Activated naive CD8-positive, alpha-beta T cell (primary cell): Measurements from ENCODE around the gene DIDO1.
"Not testable (repeated sequence)": the region's sequence is repeated elsewhere in the genome, so short reads cannot be mapped to it uniquely, and the experiment has no call there.

Experiments
- H3K27ac Mint-ChIP-seq: one replicate; pipeline ENCODE4 v1.8.0; 2021; ENCODE audit warnings: mixed read lengths
- H3K27me3 Mint-ChIP-seq: one replicate; pipeline ENCODE4 v1.8.0; 2021; ENCODE audit warnings: mixed read lengths
- H3K36me3 Mint-ChIP-seq: one replicate; pipeline ENCODE4 v1.8.0; 2021; ENCODE audit warnings: mixed read lengths
- H3K4me1 Mint-ChIP-seq: one replicate; pipeline ENCODE4 v1.8.0; 2021; ENCODE audit warnings: low read depth, mixed read lengths
- H3K4me3 Mint-ChIP-seq: one replicate; pipeline ENCODE4 v1.8.0; 2021; ENCODE audit warnings: mild to moderate bottlenecking, mixed read lengths
- H3K9me3 Mint-ChIP-seq: one replicate; pipeline ENCODE4 v1.8.0; 2021; ENCODE audit warnings: low read depth, mixed read lengths

DIDO1 gene

GRCh38 chr20:62881662-62882395 lies 44.5 kb downstream of the DIDO1 start:
- Mint-ChIP-seq H3K36me3 (peaks cover 3% of the 10 kb centered on the region), H3K4me3 (no peak overlapping the region), H3K27ac (no peak overlapping the region), H3K4me1 (peaks cover 10% of the 10 kb centered on the region), H3K27me3 (no peaks in the 10 kb centered on the region), H3K9me3 (no peaks in the 10 kb centered on the region)

GRCh38 chr20:62880935-62881661 lies 45.2 kb downstream of the DIDO1 start:
- Mint-ChIP-seq H3K27ac (no peak overlapping the region), H3K36me3 (peaks cover 3% of the 10 kb centered on the region), H3K27me3 (no peaks in the 10 kb centered on the region)

GRCh38 chr20:62880147-62880934 lies 46.0 kb downstream of the DIDO1 start:
- no peak overlapping the region for H3K27ac Mint-ChIP-seq
- no peaks in the 10 kb centered on the region for H3K27me3 Mint-ChIP-seq
- H3K4me1 Mint-ChIP-seq = peaks cover 7% of the 10 kb centered on the region
- peaks cover 3% of the 10 kb centered on the region for H3K36me3 Mint-ChIP-seq
- no peaks in the 10 kb centered on the region for H3K9me3 Mint-ChIP-seq
- H3K4me3 Mint-ChIP-seq = no peak overlapping the region

More at GRCh38 chr20:62880935-62881661, 45.2 kb downstream of the DIDO1 start:
- no peaks in the 10 kb centered on the region for H3K9me3 Mint-ChIP-seq
- H3K4me1 Mint-ChIP-seq = peaks cover 7% of the 10 kb centered on the region
- H3K4me3 Mint-ChIP-seq = no peak overlapping the region

GRCh38 chr20:62879275-62880146 lies 46.8 kb downstream of the DIDO1 start:
- no peaks in the 10 kb centered on the region for H3K9me3 Mint-ChIP-seq
- no peak overlapping the region for H3K4me3 Mint-ChIP-seq

GRCh38 chr20:62878244-62879038 lies 47.9 kb downstream of the DIDO1 start:
- Mint-ChIP-seq H3K4me1 (peaks cover 21% of the 10 kb centered on the region), H3K27me3 (no peaks in the 10 kb centered on the region), H3K36me3 (peaks cover 3% of the 10 kb centered on the region), H3K4me3 (no peak overlapping the region), H3K9me3 (no peaks in the 10 kb centered on the region), H3K27ac (no peak overlapping the region)

More at GRCh38 chr20:62879275-62880146, 46.8 kb downstream of the DIDO1 start:
- peaks cover 10% of the 10 kb centered on the region for H3K4me1 Mint-ChIP-seq
- no peak overlapping the region for H3K27ac Mint-ChIP-seq
- no peaks in the 10 kb centered on the region for H3K27me3 Mint-ChIP-seq
- peaks cover 3% of the 10 kb centered on the region for H3K36me3 Mint-ChIP-seq

- Mint-ChIP-seq H3K27me3 (no peaks in the 10 kb centered on the region), H3K27ac (no peak overlapping the region), H3K4me1 (peaks cover 24% of the 10 kb centered on the region), H3K4me3 (no peak overlapping the region), H3K9me3 (no peaks in the 10 kb centered on the region), H3K36me3 (peaks cover 3% of the 10 kb centered on the region)
Observed at GRCh38 chr20:62876902-62877816, 49.1 kb downstream of the DIDO1 start.

- H3K27ac Mint-ChIP-seq = no peak overlapping the region
- no peak overlapping the region for H3K4me3 Mint-ChIP-seq
- peaks cover 24% of the 10 kb centered on the region for H3K4me1 Mint-ChIP-seq
- H3K9me3 Mint-ChIP-seq = no peaks in the 10 kb centered on the region
- no peaks in the 10 kb centered on the region for H3K27me3 Mint-ChIP-seq
- H3K36me3 Mint-ChIP-seq = peaks cover 2% of the 10 kb centered on the region
Observed at GRCh38 chr20:62876501-62876901, 49.8 kb downstream of the DIDO1 start.

- H3K4me3 Mint-ChIP-seq = peak overlapping the region; percentile 20
- peak overlapping the region; percentile 54 for H3K27ac Mint-ChIP-seq
- peaks cover 24% of the 10 kb centered on the region for H3K4me1 Mint-ChIP-seq
- no peaks in the 10 kb centered on the region for H3K36me3 Mint-ChIP-seq
- no peaks in the 10 kb centered on the region for H3K27me3 Mint-ChIP-seq
- H3K9me3 Mint-ChIP-seq = no peaks in the 10 kb centered on the region
Observed at GRCh38 chr20:62875419-62876361, 50.6 kb downstream of the DIDO1 start.

- Mint-ChIP-seq H3K27me3 (no peaks in the 10 kb centered on the region), H3K27ac (no peak overlapping the region), H3K4me3 (no peak overlapping the region), H3K9me3 (no peaks in the 10 kb centered on the region), H3K4me1 (peaks cover 24% of the 10 kb centered on the region), H3K36me3 (no peaks in the 10 kb centered on the region)
Observed at GRCh38 chr20:62874964-62875344, 51.4 kb downstream of the DIDO1 start.

GRCh38 chr20:62873681-62874031 lies 52.6 kb downstream of the DIDO1 start:
- H3K36me3 Mint-ChIP-seq = not testable (repeated sequence)

GRCh38 chr20:62873280-62873679 lies 53.0 kb downstream of the DIDO1 start:
- Mint-ChIP-seq H3K27me3 (no peaks in the 10 kb centered on the region), H3K36me3 (no peaks in the 10 kb centered on the region), H3K4me3 (peak overlapping the region; percentile 53), H3K9me3 (no peaks in the 10 kb centered on the region), H3K4me1 (peaks cover 24% of the 10 kb centered on the region), H3K27ac (no peak overlapping the region)

More at GRCh38 chr20:62873681-62874031, 52.6 kb downstream of the DIDO1 start:
- H3K9me3 Mint-ChIP-seq, H3K27ac Mint-ChIP-seq, H3K27me3 Mint-ChIP-seq: not testable (repeated sequence)
- peak overlapping the region; percentile 53 for H3K4me3 Mint-ChIP-seq
- peaks cover 24% of the 10 kb centered on the region for H3K4me1 Mint-ChIP-seq

GRCh38 chr20:62872862-62873261 lies 53.4 kb downstream of the DIDO1 start:
- no peak overlapping the region for H3K4me3 Mint-ChIP-seq

More at GRCh38 chr20:62872862-62873261, 53.4 kb downstream of the DIDO1 start:
- Mint-ChIP-seq H3K27ac (no peak overlapping the region), H3K36me3 (no peaks in the 10 kb centered on the region), H3K4me1 (peaks cover 24% of the 10 kb centered on the region), H3K27me3 (no peaks in the 10 kb centered on the region), H3K9me3 (no peaks in the 10 kb centered on the region)
